Endothelial cell of hepatic sinusoid (primary cell): ENCODE measurements around the gene MISP3.

Experiments used
- in situ Hi-C: cut with HindIII; loops from 2 replicates; pipeline ENCODE4 v1.10.0; 2017; ENCODE audit warnings: low sequenced_read_pairs

The MISP3 gene

GRCh38 chr19:14118165-14119051 is 45.8 kb downstream of the MISP3 start:
- in situ Hi-C loops = no loop called here

GRCh38 chr19:14119146-14119545 is 46.6 kb downstream of the MISP3 start:
- in situ Hi-C loops = no loop called here

DNA sequence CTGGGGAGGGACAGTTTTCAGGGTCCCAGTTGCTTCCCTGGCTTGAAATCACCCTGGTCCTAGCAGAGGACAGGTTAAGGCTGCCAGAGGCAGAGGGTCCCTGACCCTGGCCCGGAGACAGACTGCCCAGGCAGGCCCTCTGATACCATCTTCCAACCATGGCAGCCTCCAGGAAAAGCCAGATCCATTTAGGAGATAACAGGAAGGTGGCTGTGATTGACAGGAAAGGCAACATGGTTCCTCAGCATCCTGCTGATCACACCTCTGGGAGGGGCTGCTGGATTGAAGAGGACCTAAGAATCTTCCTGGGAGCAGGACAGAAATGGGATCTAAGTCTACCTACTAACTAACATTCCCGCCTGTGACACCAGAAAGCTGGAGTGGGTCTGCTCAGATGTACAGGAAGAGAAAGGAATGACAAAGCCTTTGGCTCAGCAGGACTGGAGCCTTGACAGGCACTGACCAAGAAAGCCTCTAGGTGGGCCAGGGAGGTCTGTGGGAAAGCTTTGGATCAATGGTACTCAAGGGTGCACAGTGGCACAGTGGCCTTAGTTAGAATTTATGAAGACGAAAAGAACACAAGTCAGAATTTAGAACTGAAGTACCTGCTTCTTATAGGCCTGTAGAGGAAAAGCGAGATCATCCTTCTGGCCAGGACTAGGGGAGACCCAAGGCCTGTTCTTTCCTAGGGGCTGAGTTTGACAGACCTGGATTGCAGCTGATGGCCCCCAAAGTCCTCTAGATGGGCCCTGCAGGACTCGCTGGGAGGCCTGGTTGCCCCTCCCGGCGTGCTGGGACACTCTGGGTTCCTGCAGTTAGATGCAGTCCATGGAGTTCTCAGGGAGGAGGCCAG is 47.3 kb downstream of the MISP3 start:
- in situ Hi-C loops = no loop called here

- in situ Hi-C loops = no loop called here
Measured at GRCh38 chr19:14120497-14120780, 47.9 kb downstream of the MISP3 start.

- in situ Hi-C loops = no loop called here
Measured at GRCh38 chr19:14122924-14123323, 50.3 kb downstream of the MISP3 start.
